H1 (cell line): ENCODE results near the gene VSX2. TPM values are rescaled to one million over a fixed set of nuclear protein-coding genes. Genes with fewer than 3 reads are reported as not detected.

Experiments
- ASH2L ChIP-seq: fragments of 200-600, 300-600 bp; sonication (generic); IDR thresholded peaks from one replicate; pipeline ENCODE4 v1.7.1; 2017; ENCODE audit warnings: low read length
- BRCA1 ChIP-seq: IDR thresholded peaks from 2 replicates; pipeline ENCODE4 v1.6.1; 2012; ENCODE audit warnings: low read depth, low read length, improper control_type of control experiment
- CREB1 ChIP-seq: IDR thresholded peaks from 2 replicates; pipeline ENCODE4 v1.6.1; 2012; ENCODE audit warnings: inconsistent platforms
- EGR1 ChIP-seq: IDR thresholded peaks from 2 replicates; pipeline ENCODE4 v1.6.1; 2011; ENCODE audit warnings: low read depth, low read length, borderline replicate concordance
- GTF2F1 ChIP-seq: IDR thresholded peaks from 2 replicates; pipeline ENCODE4 v1.6.1; 2012; ENCODE audit warnings: low read depth, low read length, improper control_type of control experiment, borderline replicate concordance
- KDM1A ChIP-seq: fragments of 200-600, 300-600 bp; sonication (generic); IDR thresholded peaks from 2 replicates; pipeline ENCODE4 v1.7.1; 2016; ENCODE audit warnings: mild to moderate bottlenecking, low read length, borderline replicate concordance
- KDM4A ChIP-seq: IDR thresholded peaks from one replicate; pipeline ENCODE4 v1.7.1; 2012; ENCODE audit warnings: low read depth, mild to moderate bottlenecking, moderate library complexity, low read length, inconsistent platforms; ENCODE audit not compliant: severe bottlenecking
- MAFK ChIP-seq: IDR thresholded peaks from 2 replicates; pipeline ENCODE4 v1.6.1; 2012; ENCODE audit warnings: low read depth, mild to moderate bottlenecking, improper control_type of control experiment, low read length
- PHF8 ChIP-seq: fragments of 200-600 bp; sonication (generic); conservative IDR thresholded peaks from 2 replicates; pipeline ENCODE4 v1.7.1; 2012; ENCODE audit warnings: low read depth, mild to moderate bottlenecking, inconsistent platforms, low read length, moderate library complexity
- POLR2A ChIP-seq, 2 experiments: IDR thresholded peaks; 1 replicate in 1 of 2; 2 replicates in 1 of 2; pipeline ENCODE4 v1.6.1; 2011; ENCODE audit warnings: low read depth in 2 of 2, low read length in 2 of 2, mild to moderate bottlenecking in 2 of 2; ENCODE audit errors: control extremely low read depth in 1 of 2
- POLR2AphosphoS5 ChIP-seq: IDR thresholded peaks from 2 replicates; pipeline ENCODE4 v1.6.1; 2011; ENCODE audit warnings: low read depth, low read length
- RAD21 ChIP-seq, 2 experiments: IDR thresholded peaks in 1 of 2; conservative IDR thresholded peaks in 1 of 2; 2 replicates each; pipeline ENCODE4 v1.6.1; 2011; ENCODE audit warnings: low read depth in 2 of 2, low read length in 2 of 2, improper control_type of control experiment in 1 of 2, inconsistent platforms in 1 of 2, mild to moderate bottlenecking in 1 of 2, moderate library complexity in 1 of 2
- RBBP5 ChIP-seq: IDR thresholded peaks from 2 replicates; pipeline ENCODE4 v1.7.1; 2012; ENCODE audit warnings: low read depth, mild to moderate bottlenecking, inconsistent platforms, low read length, moderate library complexity, borderline replicate concordance
- SIN3A ChIP-seq, 2 experiments: IDR thresholded peaks in 1 of 2; conservative IDR thresholded peaks in 1 of 2; 2 replicates each; pipeline ENCODE4 v1.6.1; 2011 to 2012; ENCODE audit warnings: low read length in 2 of 2, improper control_type of control experiment in 1 of 2, low read depth in 1 of 2, mild to moderate bottlenecking in 1 of 2
- SP2 ChIP-seq: IDR thresholded peaks from 2 replicates; pipeline ENCODE4 v1.6.1; 2012; ENCODE audit warnings: mild to moderate bottlenecking, low read length, inconsistent platforms
- SRF ChIP-seq: IDR thresholded peaks from 2 replicates; pipeline ENCODE4 v1.6.1; 2011; ENCODE audit warnings: mild to moderate bottlenecking, low read depth, low read length, moderate library complexity
- TAF1 ChIP-seq: IDR thresholded peaks from 2 replicates; pipeline ENCODE4 v1.6.1; 2011; ENCODE audit warnings: mild to moderate bottlenecking, low read depth, low read length
- TAF7 ChIP-seq: optimal IDR thresholded peaks from 2 replicates; pipeline ENCODE3; 2011; ENCODE audit warnings: low read depth, mild to moderate bottlenecking, inconsistent platforms, low read length, moderate library complexity, borderline replicate concordance
- TBP ChIP-seq: IDR thresholded peaks from 2 replicates; pipeline ENCODE4 v1.6.1; 2011; ENCODE audit warnings: low read depth, low read length, improper control_type of control experiment
- TCF12 ChIP-seq: IDR thresholded peaks from 2 replicates; pipeline ENCODE4 v1.6.1; 2011; ENCODE audit warnings: low read depth, mild to moderate bottlenecking, low read length
- YY1 ChIP-seq: IDR thresholded peaks from 2 replicates; pipeline ENCODE4 v1.6.1; 2011; ENCODE audit warnings: low read depth, mild to moderate bottlenecking, low read length
- polyA plus RNA-seq, 7 experiments: library from polyadenylated mRNA; depleted of rRNA in 3 of 7; stranded (reverse) in 5 of 7; unstranded in 2 of 7; fragments of >200 nt in 5 of 7; fragments of 200-250 nt in 2 of 7; gene quantifications; 1 replicate in 5 of 7; 2 replicates in 1 of 7; 4 replicates in 1 of 7; pipeline versions ENCODE4 v1.2.1 to v1.2.3, GENCODE V29; 2011 to 2013; ENCODE audit warnings: missing spikeins in 2 of 7, mixed read lengths in 2 of 7
- total RNA-seq: library from RNA; stranded (reverse); fragmentation: NEBNext Ultra II Directional; extraction: Animal tissue kit (Norgen Biotek cat#: 25700); gene quantifications from 2 replicates; pipeline ENCODE4 v1.2.1, GENCODE V29; 2021
- TF ChIP-seq, protein P1 (sequence below): IDR thresholded peaks from 2 replicates; pipeline ENCODE4 v1.6.1; 2011; ENCODE audit warnings: low read depth, mild to moderate bottlenecking, low read length; ENCODE audit not compliant: insufficient read depth

Gene VSX2
- total and polyA plus RNA-seq, 2 of the 8 experiments (the other 6 are each of a cell fraction or from before 2014, with no cell fraction given) = 0.08 to 0.22 TPM

DNA sequence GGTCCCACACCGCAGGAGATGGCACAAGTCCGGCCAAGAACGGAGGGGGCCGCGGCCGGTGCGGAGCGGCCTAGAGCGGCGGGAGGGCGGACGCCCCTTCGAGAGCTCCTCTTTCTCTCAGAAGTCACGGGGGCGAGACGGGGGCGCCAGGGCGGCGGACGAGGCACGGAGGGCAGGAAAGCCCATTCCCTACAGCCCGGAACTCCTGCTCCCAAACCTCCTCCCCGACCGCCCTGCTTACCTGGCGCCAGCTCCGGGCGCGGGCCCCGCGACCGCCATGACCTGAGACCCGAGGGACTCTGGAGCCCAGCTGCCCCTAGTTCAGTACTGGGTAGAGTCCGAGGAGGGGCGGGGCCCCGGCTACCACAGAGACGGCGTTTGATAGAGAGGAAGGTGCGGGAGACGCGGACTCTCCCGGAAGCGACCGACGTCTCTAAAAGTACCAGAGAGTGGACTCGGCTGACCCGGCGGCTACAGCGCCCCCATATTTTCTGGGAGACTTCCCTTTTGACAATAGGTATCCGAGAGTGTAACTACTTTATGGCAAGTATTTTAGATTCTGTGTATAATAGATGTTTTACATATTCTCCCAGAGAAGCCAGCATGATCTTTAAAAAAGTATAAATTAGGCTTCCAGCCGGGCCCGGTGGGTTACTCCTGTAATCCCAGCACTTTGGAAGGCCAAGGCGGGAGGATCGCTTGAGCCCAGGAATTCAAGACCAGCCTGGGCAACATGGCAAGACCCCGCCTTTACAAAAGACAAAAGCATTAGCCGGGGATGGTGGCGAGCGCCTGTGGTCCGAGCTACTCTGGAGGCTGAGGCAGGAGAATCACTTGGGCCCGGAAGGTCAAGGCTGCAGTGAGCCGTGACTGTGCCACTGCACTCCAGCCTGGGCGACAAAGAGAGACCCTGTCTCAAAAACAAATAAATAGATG, 63.7 kb downstream of the VSX2 start, which contains the start of gene ABCD4 (continued):
- TF ChIP-seq PHF8 = peak; percentile 98
- peak; percentile 91; the same call in 1 of the 2 replicates for TF ChIP-seq RBBP5
- peak; percentile 96 for TF ChIP-seq POLR2AphosphoS5
- TF ChIP-seq ASH2L = peak; percentile 76
- no peak for TF ChIP-seq BRCA1
- 0 out of 4 replicates have a peak, but pooled peaks of 1 of the 2 experiments have one; percentile 8 for TF ChIP-seq RAD21 (IDR thresholded peaks at IDR 0.05 in 1 of 2, conservative IDR thresholded peaks at IDR 0.05 in 1 of 2; ENCODE audit: low read depth in 2 of 2, low read length in 2 of 2)
- TF ChIP-seq KDM1A = peak; percentile 74; the same call in 1 of the 2 replicates
- no peak for TF ChIP-seq MAFK
- peak; percentile 98 to 100 for TF ChIP-seq POLR2A (IDR thresholded peaks at IDR 0.05; ENCODE audit: control extremely low read depth in 1 of 2, low read depth in 2 of 2, low read length in 2 of 2)
- TF ChIP-seq EGR1 = peak; percentile 88
- TF ChIP-seq SRF = 0 out of 2 replicates have a peak, but pooled peaks have one; percentile 28
- TF ChIP-seq SP2 = peak; percentile 97
- TF ChIP-seq, protein P1, sequence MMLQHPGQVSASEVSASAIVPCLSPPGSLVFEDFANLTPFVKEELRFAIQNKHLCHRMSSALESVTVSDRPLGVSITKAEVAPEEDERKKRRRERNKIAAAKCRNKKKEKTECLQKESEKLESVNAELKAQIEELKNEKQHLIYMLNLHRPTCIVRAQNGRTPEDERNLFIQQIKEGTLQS = no peak
- TF ChIP-seq GTF2F1 = peak; percentile 76; the same call in 1 of the 2 replicates
- peak; percentile 85 for TF ChIP-seq YY1
- peak; percentile 97 for TF ChIP-seq TBP
- TF ChIP-seq TAF7 = peak; percentile 99
- TF ChIP-seq KDM4A = peak; percentile 34
- no peak for TF ChIP-seq TCF12
- TF ChIP-seq CREB1 = peak; percentile 53; the same call in 1 of the 2 replicates
- peak in 1 of 2 experiments; percentile 71; a peak in 1 of 4 replicates for TF ChIP-seq SIN3A (conservative IDR thresholded peaks at IDR 0.05 in 1 of 2, IDR thresholded peaks at IDR 0.05 in 1 of 2; ENCODE audit: low read depth in 1 of 2, low read length in 2 of 2)
- TF ChIP-seq TAF1 = peak; percentile 100
- TF ChIP-seq, all 59 proteins: peak for 22
